Measurements from ENCODE around the gene IL22RA2.

GRCh38 chr6:137133122-137133521 lies 40.3 kb downstream of the IL22RA2 start:
- no peak for TF ChIP-seq POLR2A (IDR thresholded peaks at IDR 0.05; ENCODE audit: low read depth)
- TF ChIP-seq POLR2AphosphoS5 (IDR thresholded peaks at IDR 0.05): no peak
- TF ChIP-seq, protein P1, sequence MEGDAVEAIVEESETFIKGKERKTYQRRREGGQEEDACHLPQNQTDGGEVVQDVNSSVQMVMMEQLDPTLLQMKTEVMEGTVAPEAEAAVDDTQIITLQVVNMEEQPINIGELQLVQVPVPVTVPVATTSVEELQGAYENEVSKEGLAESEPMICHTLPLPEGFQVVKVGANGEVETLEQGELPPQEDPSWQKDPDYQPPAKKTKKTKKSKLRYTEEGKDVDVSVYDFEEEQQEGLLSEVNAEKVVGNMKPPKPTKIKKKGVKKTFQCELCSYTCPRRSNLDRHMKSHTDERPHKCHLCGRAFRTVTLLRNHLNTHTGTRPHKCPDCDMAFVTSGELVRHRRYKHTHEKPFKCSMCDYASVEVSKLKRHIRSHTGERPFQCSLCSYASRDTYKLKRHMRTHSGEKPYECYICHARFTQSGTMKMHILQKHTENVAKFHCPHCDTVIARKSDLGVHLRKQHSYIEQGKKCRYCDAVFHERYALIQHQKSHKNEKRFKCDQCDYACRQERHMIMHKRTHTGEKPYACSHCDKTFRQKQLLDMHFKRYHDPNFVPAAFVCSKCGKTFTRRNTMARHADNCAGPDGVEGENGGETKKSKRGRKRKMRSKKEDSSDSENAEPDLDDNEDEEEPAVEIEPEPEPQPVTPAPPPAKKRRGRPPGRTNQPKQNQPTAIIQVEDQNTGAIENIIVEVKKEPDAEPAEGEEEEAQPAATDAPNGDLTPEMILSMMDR (IDR thresholded peaks at IDR 0.05): no peak
